Activated CD8-positive, alpha-beta T cell treated with anti-CD3 and anti-CD28 coated beads, Interleukin-2, amount 10 ng/mL, durations not matched to agents 7 days and 5 days (primary cell): ENCODE measurements around the gene CPSF2. TPM values are rescaled to one million over a fixed set of nuclear protein-coding genes. Genes with fewer than 3 reads are reported as not detected.
"Not testable (repeated sequence)": the region's sequence is repeated elsewhere in the genome, so short reads cannot be mapped to it uniquely, and the experiment has no call there.

Source experiments
- ATAC-seq: fragments of 150-1000 bp; cut with Tn5 transposase; one replicate; pipeline ENCODE4 v1.10.0; 2021; ENCODE audit warnings: moderate library complexity
- CTCF ChIA-PET: fragments of 350-600 bp; sonication (Branson Sonifier 250); formaldehyde crosslinking; loops from one replicate; lab custom pipeline; 2021; ENCODE audit warnings: antibody characterized with exemption; lab: Charles Lee
- POLR2A ChIA-PET: fragments of 350-600 bp; sonication (Branson Sonifier 250); formaldehyde crosslinking; loops from one replicate; lab custom pipeline; 2021; ENCODE audit warnings: antibody characterized with exemption; lab: Charles Lee
- DNase-seq: peaks from one replicate; pipeline ENCODE4 v3.0.0-alpha.2; 2020
- H3K27ac Mint-ChIP-seq: one replicate; pipeline ENCODE4 v1.8.0; 2021; ENCODE audit warnings: mild to moderate bottlenecking, mixed read lengths
- H3K27me3 Mint-ChIP-seq: one replicate; pipeline ENCODE4 v1.8.0; 2021; ENCODE audit warnings: low read depth, mixed read lengths
- H3K36me3 Mint-ChIP-seq: one replicate; pipeline ENCODE4 v1.8.0; 2021; ENCODE audit warnings: low read depth, mixed read lengths
- H3K4me1 Mint-ChIP-seq: one replicate; pipeline ENCODE4 v1.8.0; 2021; ENCODE audit warnings: low read depth, mixed read lengths
- H3K4me3 Mint-ChIP-seq: one replicate; pipeline ENCODE4 v1.8.0; 2021; ENCODE audit warnings: mild to moderate bottlenecking, mixed read lengths
- H3K9me3 Mint-ChIP-seq: one replicate; pipeline ENCODE4 v1.8.0; 2022; ENCODE audit warnings: mixed read lengths; ENCODE audit not compliant: insufficient read depth
- total RNA-seq, 2 experiments: library from RNA; stranded (reverse); gene quantifications; one replicate each; pipeline ENCODE4 v1.2.3, GENCODE V29; 2021

The CPSF2 gene
- total RNA-seq, 2 experiments from 2014 or later: 63.7 to 85.4 TPM

DNA sequence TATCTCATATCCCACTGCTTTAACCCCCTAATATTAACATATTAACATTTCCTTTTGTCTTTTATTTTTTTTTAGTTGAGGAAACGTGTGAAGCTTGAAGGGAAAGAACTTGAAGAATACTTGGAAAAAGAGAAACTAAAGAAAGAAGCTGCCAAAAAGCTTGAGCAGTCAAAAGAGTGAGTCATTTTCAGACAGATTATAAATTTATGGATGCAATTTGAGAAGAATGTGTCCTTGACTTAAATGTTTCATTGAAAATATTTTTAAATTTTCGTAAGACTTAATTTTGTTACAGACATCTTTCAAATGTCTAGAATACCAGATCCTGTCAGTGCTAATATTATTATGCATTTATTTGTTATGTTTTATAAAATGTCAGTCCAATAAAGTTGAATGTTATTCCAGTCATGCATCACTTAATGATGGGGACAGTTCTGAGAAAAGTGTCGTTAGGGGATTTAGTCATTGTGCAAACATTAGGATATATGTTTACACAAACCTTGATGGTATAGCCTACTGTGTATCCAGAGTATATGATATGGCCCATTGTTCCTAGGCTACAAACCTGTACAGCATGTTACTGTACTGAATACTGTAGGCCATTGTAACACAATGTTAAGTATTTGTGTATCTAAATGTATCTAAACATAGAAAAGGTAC is 32.6 kb downstream of the CPSF2 start:
- Mint-ChIP-seq H3K4me3 (no peak overlapping the region), H3K36me3 (peaks cover 60% of the 10 kb centered on the region), H3K4me1 (peaks cover 8% of the 10 kb centered on the region), H3K27ac (no peak overlapping the region), H3K27me3 (no peaks in the 10 kb centered on the region), H3K9me3 (no peaks in the 10 kb centered on the region)
- ATAC-seq: no peak
- ChIA-PET POLR2A (no interaction called here), CTCF (interaction anchor here (0.6 to 1.0 kb wide), 2 partner anchors 30 to 48 kb away, joined by 3 read pairs; partner anchors contain the start of gene ATXN3)
- no peak for DNase-seq

DNA sequence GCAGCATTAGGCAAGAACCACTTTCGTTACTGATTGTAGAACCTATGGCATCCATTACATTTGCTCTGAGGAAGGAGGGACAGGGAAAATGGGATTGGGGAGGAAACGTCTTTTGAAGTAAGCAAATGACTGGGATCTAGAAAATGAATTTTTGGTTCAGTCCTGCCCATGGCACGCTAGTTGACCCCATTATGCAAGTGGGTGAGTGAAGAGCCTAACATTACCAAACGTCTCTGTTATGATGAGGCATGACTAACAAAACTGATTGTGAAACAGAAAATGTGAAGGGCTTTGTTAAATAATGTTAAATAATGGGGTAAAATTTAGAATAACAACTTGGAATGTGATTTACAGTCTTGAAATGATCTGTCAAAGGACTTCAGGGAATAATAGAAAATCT is 38.9 kb downstream of the CPSF2 start:
- no peak for ATAC-seq
- DNase-seq: no peak
- Mint-ChIP-seq H3K27me3 (no peaks in the 10 kb centered on the region), H3K4me3 (no peak overlapping the region), H3K36me3 (peaks cover 73% of the 10 kb centered on the region), H3K27ac (no peak overlapping the region), H3K9me3 (peaks cover 4% of the 10 kb centered on the region), H3K4me1 (peaks cover 8% of the 10 kb centered on the region)
- CTCF ChIA-PET: no interaction called here
- POLR2A ChIA-PET: no interaction called here

DNA sequence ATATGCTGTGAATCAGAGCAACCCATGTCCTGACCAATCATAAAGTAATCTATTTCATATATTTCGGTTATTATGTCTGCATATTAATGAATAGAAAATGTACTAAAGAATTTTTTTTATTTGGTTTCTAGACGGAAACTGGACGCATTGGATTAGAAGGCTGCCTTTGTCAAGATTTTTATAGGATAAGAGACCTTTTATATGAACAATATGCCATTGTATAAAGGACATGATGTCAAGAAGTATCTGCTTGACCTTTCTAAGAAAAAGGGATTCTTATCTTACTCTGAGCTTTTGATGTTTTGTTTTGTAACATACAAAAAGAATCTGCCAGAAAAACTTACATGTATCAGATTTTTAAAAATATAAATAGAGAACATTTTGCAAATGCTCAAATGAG is 39.8 kb downstream of the CPSF2 start:
- Mint-ChIP-seq H3K27ac (no peak overlapping the region), H3K4me3 (no peak overlapping the region), H3K27me3 (no peaks in the 10 kb centered on the region), H3K9me3 (peaks cover 4% of the 10 kb centered on the region), H3K36me3 (peaks cover 71% of the 10 kb centered on the region), H3K4me1 (peaks cover 8% of the 10 kb centered on the region)
- no peak for DNase-seq
- no peak for ATAC-seq
- CTCF ChIA-PET: no interaction called here
- POLR2A ChIA-PET: no interaction called here

DNA sequence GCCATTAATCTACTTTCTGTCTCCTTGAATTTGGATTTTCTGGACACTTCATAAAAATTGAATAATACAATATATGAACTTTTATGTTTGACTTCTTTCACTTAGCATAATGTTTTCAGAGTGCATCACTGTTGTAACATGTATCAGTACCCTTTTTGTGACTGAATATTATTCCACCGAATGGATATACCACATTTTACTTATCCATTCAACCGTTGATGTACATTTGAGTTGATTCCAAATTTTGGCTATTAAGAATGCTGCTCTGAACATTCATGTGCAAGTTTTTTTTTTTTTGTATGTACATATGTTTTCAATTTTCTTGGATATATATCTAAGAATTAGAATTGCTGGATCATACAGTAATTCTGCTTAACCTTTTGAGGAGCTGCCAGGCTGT is 43.2 kb downstream of the CPSF2 start:
- POLR2A ChIA-PET: no interaction called here
- Mint-ChIP-seq H3K27ac (no peak overlapping the region), H3K36me3 (peaks cover 63% of the 10 kb centered on the region), H3K27me3 (no peaks in the 10 kb centered on the region), H3K9me3 (peaks cover 4% of the 10 kb centered on the region), H3K4me3 (no peak overlapping the region), H3K4me1 (no peaks in the 10 kb centered on the region)
- ATAC-seq (no peak), DNase-seq (no peak)
- CTCF ChIA-PET: no interaction called here

DNA sequence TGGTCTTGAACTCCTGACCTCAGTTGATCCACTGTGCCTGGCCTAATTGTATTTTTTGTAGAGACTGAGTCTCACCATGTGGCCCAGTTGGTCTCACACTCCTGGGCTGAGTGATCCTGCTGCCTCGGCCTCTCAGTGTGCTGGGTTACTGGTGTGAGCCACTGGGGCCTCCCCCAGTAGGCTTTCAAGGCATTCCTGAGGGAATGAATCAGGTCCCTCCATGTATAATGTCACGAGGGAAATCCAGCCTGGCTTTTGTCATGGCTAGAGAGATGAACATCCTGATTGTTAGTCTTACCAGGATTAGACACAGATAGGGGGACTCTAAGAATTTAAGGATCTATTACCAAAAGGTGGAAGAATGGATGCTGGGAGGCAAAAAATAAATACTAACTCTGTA is 51.9 kb downstream of the CPSF2 start:
- ATAC-seq (no peak), DNase-seq (no peak)
- no peak overlapping the region for H3K27ac Mint-ChIP-seq
- ChIA-PET CTCF (no interaction called here), POLR2A (no interaction called here)
- H3K4me1 Mint-ChIP-seq: no peaks in the 10 kb centered on the region
- no peaks in the 10 kb centered on the region for H3K9me3 Mint-ChIP-seq
- H3K4me3 Mint-ChIP-seq: no peak overlapping the region
- H3K36me3 Mint-ChIP-seq: peaks cover 3% of the 10 kb centered on the region
- H3K27me3 Mint-ChIP-seq: no peaks in the 10 kb centered on the region

DNA sequence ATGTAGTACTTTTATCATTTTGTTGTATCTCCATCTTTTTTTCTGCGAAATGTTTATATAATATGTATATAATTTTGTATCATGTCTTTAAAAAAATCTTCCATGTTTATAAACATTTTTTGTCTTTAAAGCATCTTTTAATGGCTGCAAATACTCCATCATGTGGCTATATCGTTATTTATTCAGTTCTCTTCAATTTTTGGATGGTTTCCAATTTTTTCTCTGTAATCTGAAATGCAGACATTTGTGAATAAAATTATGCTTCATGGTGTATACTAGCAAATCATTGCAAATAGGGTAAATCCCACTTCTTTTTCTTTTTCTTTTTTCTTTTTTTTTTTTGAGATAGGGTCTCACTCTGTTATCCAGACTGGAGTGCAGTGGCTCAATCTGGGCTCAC is 54.0 kb downstream of the CPSF2 start:
- Mint-ChIP-seq H3K9me3 (no peaks in the 10 kb centered on the region), H3K36me3 (no peaks in the 10 kb centered on the region), H3K4me3 (no peak overlapping the region), H3K27ac (no peak overlapping the region), H3K27me3 (no peaks in the 10 kb centered on the region), H3K4me1 (no peaks in the 10 kb centered on the region)
- DNase-seq: no peak
- POLR2A ChIA-PET: no interaction called here
- CTCF ChIA-PET: no interaction called here
- ATAC-seq: no peak

DNA sequence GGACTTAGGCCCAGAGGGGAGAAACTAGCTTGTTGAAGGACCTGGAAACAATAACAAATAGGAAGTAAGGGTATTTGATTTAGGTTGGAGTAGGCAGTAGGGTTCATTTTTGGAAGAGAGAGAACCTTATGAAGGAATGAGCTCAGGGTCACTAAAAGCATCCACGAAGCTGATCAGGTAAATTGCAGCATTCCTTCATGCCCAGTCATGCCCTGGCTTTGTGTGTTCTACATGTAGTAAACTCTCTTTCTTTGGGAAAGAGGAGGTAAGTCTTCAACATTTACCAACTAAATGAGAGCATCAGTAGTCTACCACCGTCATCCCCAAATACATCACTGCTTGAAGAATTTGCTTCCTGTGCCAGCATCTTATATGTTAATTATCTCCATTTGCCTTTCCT is 54.7 kb downstream of the CPSF2 start:
- no peaks in the 10 kb centered on the region for H3K27me3 Mint-ChIP-seq
- CTCF ChIA-PET: no interaction called here

DNA sequence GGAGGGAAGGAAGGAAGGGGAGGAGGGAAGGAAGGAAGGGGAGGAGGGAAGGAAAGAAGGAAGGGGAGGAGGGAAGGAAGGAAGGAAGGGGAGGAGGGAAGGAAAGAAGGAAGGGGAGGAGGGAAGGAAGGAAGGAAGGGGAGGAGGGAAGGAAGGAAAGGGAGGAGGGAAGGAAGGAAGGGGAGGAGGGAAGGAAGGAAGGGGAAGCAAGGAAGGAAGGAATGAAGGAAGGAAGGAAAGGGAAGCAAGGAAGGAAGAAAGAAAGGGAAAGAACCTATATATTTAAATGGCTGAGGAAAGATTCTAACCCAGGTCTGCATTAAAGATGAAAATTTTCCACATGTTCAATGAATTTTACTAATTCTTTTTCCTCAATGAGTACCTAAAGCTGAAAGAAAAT is 57.4 kb downstream of the CPSF2 start:
- H3K36me3 Mint-ChIP-seq, H3K9me3 Mint-ChIP-seq, ATAC-seq, POLR2A ChIA-PET, H3K4me3 Mint-ChIP-seq, CTCF ChIA-PET, H3K27ac Mint-ChIP-seq, H3K4me1 Mint-ChIP-seq, DNase-seq, H3K27me3 Mint-ChIP-seq: not testable (repeated sequence)

More for the DNA sequence above, 54.7 kb downstream of the CPSF2 start:
- no peaks in the 10 kb centered on the region for H3K4me1 Mint-ChIP-seq
- ATAC-seq: no peak
- no peaks in the 10 kb centered on the region for H3K36me3 Mint-ChIP-seq
- no peak for DNase-seq
- H3K9me3 Mint-ChIP-seq: no peaks in the 10 kb centered on the region
- H3K27ac Mint-ChIP-seq: no peak overlapping the region
- POLR2A ChIA-PET: no interaction called here
- H3K4me3 Mint-ChIP-seq: no peak overlapping the region

DNA sequence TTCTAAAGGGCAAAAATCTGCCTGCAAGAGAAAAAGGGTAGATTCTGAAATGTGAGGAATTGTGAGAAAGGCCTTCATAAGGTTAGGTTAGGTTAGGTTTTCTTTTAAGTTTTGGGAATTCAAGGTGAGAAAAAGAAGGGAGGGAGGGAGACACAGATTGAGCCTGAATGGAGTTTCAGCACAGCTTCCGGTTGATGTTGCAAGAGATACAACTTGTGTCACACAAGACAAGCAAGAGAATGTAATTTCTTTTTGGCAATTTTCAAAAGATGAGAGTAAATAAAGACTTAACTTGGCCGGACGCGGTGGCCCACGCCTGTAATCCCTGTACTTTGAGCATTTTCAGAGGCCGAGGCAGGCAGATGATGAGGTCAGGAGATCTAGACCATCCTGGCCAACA is 63.8 kb downstream of the CPSF2 start:
- ChIA-PET POLR2A (no interaction called here), CTCF (no interaction called here)
- ATAC-seq: no peak
- Mint-ChIP-seq H3K27me3 (no peaks in the 10 kb centered on the region), H3K36me3 (no peaks in the 10 kb centered on the region), H3K4me1 (no peaks in the 10 kb centered on the region), H3K4me3 (no peak overlapping the region), H3K27ac (no peak overlapping the region), H3K9me3 (no peaks in the 10 kb centered on the region)
- DNase-seq: no peak

DNA sequence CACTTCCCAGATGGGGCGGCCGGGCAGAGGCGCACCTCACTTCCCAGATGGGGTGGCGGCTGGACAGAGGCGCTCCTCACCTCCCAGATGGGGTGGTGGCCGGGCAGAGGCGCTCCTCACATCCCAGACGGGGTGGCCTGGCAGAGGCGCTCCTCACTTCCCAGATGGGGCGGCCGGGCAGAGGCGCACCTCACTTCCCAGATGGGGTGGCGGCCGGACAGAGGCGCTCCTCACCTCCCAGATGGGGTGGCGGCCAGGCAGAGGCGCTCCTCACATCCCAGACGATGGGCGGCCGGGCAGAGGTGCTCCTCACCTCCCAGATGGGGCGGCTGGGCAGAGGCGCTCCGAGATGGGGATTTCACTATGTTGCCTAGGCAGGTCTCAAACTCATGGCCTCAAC is 65.8 kb downstream of the CPSF2 start:
- CTCF ChIA-PET, H3K4me3 Mint-ChIP-seq, ATAC-seq, POLR2A ChIA-PET, H3K27ac Mint-ChIP-seq, DNase-seq, H3K9me3 Mint-ChIP-seq, H3K36me3 Mint-ChIP-seq, H3K27me3 Mint-ChIP-seq, H3K4me1 Mint-ChIP-seq: not testable (repeated sequence)

DNA sequence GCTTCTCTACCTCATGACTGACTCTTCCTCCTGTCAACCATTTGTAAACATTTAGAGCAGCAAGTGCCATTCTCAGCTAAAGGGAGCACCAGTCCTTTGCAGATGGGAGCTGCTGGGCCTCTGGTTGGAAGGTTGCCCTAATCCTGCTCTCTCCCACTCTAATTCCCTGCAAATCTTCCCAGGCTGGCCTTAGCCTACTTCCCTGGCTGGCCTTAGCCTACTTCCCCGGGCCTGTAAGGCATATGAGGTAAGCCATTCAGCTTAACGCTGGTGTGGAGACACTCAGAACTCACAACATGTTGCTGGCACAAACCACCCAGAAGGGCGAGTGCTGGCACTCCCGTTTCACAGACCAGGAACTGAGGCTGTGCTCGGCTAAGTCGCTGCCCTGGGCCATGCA is 69.0 kb downstream of the CPSF2 start:
- Mint-ChIP-seq H3K36me3 (no peaks in the 10 kb centered on the region), H3K27me3 (no peaks in the 10 kb centered on the region), H3K4me1 (no peaks in the 10 kb centered on the region), H3K9me3 (no peaks in the 10 kb centered on the region), H3K27ac (no peak overlapping the region), H3K4me3 (no peak overlapping the region)
- ATAC-seq: no peak
- POLR2A ChIA-PET: no interaction called here
- DNase-seq: no peak
- CTCF ChIA-PET: no interaction called here

DNA sequence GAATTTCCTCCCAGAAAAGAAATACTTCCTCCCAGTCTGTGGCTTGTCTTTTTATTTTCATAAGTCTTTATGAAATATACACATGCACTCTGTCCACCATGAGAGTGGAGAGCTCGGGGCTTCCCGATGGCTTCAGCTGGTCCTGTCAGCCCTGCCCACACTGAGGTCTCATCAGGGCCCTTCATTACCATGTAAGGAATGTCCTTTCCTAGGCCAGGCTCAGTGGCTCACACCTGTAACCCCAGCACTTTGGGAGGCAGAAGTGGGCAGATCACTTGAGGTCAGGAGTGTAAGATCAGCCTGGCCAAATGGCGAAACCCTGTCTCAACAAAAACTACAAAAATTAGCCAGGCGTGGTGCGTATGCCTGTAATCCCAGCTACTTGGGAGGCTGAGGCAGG is 77.0 kb downstream of the CPSF2 start:
- CTCF ChIA-PET: no interaction called here
- H3K4me3 Mint-ChIP-seq: no peak overlapping the region
- no peak for ATAC-seq

DNA sequence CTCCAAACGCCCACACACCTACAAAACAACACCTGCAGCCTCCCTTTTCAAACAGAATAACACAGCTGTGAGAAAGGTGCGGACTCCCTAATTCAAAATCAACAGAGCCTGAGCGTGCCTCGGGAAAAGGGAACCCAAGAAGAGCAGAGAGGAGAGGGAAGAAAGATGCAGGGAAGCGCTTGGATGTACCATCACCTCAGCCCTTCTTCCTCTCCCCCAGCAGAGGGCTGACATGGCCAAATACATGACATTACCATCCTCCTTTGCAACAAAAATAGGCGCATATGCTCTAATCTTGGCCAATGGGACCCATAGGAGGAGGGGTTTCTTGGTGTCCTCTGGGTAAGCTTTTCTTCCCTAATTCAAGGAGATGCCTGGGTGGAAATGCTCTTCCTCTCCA is 78.0 kb downstream of the CPSF2 start:
- Mint-ChIP-seq H3K4me1 (no peaks in the 10 kb centered on the region), H3K27ac (no peak overlapping the region), H3K9me3 (no peaks in the 10 kb centered on the region), H3K36me3 (no peaks in the 10 kb centered on the region), H3K27me3 (peaks cover 25% of the 10 kb centered on the region), H3K4me3 (no peak overlapping the region)
- ATAC-seq (no peak), DNase-seq (no peak)
- ChIA-PET POLR2A (no interaction called here), CTCF (no interaction called here)

More for the DNA sequence above, 77.0 kb downstream of the CPSF2 start:
- no peak for DNase-seq
- no peaks in the 10 kb centered on the region for H3K4me1 Mint-ChIP-seq
- H3K27ac Mint-ChIP-seq: no peak overlapping the region
- H3K36me3 Mint-ChIP-seq: no peaks in the 10 kb centered on the region
- POLR2A ChIA-PET: no interaction called here
- H3K9me3 Mint-ChIP-seq: no peaks in the 10 kb centered on the region
- H3K27me3 Mint-ChIP-seq: peaks cover 25% of the 10 kb centered on the region
